ENCODE measurements around the gene RNF115.

The RNF115 gene

DNA sequence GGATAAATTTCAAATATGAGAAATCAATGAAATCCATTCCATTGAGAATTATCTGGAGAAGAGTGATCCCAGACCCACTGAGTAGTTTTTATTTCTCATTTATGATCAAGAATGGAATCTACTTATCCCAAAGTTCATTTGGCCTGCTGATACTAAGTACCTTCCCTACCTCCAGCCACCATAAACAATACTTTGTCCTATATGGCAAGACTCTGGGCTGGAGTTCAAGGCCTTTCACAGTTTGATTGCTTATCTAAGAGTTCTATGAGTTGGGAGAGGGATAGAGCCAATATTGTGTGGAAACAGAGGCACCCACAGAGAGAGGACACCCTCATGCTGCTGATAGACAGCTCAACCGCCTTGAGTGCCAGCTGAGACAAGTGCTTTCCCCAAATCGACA lies 121.8 kb downstream of the RNF115 start:
- no peaks in the 10 kb centered on the region for H3K79me2 ChIP-seq (ENCODE audit: insufficient read depth, low read length)
- TF ChIP-seq, protein P1, sequence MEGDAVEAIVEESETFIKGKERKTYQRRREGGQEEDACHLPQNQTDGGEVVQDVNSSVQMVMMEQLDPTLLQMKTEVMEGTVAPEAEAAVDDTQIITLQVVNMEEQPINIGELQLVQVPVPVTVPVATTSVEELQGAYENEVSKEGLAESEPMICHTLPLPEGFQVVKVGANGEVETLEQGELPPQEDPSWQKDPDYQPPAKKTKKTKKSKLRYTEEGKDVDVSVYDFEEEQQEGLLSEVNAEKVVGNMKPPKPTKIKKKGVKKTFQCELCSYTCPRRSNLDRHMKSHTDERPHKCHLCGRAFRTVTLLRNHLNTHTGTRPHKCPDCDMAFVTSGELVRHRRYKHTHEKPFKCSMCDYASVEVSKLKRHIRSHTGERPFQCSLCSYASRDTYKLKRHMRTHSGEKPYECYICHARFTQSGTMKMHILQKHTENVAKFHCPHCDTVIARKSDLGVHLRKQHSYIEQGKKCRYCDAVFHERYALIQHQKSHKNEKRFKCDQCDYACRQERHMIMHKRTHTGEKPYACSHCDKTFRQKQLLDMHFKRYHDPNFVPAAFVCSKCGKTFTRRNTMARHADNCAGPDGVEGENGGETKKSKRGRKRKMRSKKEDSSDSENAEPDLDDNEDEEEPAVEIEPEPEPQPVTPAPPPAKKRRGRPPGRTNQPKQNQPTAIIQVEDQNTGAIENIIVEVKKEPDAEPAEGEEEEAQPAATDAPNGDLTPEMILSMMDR (IDR thresholded peaks at IDR 0.05; ENCODE audit: borderline replicate concordance, extremely low read depth, low read length, poor library complexity, severe bottlenecking), result no peak
- no peak for TF ChIP-seq EZH2 (IDR thresholded peaks at IDR 0.05; ENCODE audit: borderline replicate concordance, low read depth, low read length, severe bottlenecking)
- H2AFZ ChIP-seq (ENCODE audit: low read depth, low read length), result no peak overlapping the region
- H3K27ac ChIP-seq (ENCODE audit: low read length), result no peak overlapping the region
- H3K4me3 ChIP-seq (ENCODE audit: low read depth in 1 of 2, low read length in 2 of 2), result no peak overlapping the region
- no peaks in the 10 kb centered on the region for H4K20me1 ChIP-seq (ENCODE audit: insufficient read depth, low read length)
- no peak overlapping the region for H3K4me2 ChIP-seq (ENCODE audit: insufficient read depth, low read length)
- no peaks in the 10 kb centered on the region for H3K4me1 ChIP-seq (ENCODE audit: insufficient read depth, low read length)
- DNase-seq, result no peak
- no peaks in the 10 kb centered on the region for H3K9me3 ChIP-seq (ENCODE audit: insufficient read depth, low read length, severe bottlenecking)
- H3K36me3 ChIP-seq (ENCODE audit: insufficient read depth, low read length), result no peaks in the 10 kb centered on the region
- no peak overlapping the region for H3K9ac ChIP-seq (ENCODE audit: low read depth, low read length)
- ATAC-seq (ENCODE audit: insufficient read depth, low read depth), result no peak
- peaks cover 3% of the 10 kb centered on the region for H3K27me3 ChIP-seq (ENCODE audit: insufficient read depth, low read length, poor library complexity)

GRCh38 chr1:145701306-145701862 lies 122.5 kb downstream of the RNF115 start:
- TF ChIP-seq, protein P1 (IDR thresholded peaks at IDR 0.05; ENCODE audit: borderline replicate concordance, extremely low read depth, low read length, poor library complexity, severe bottlenecking), result no peak
- no peak for TF ChIP-seq EZH2 (IDR thresholded peaks at IDR 0.05; ENCODE audit: borderline replicate concordance, low read depth, low read length, severe bottlenecking)
- Histone ChIP-seq H3K4me3 (ENCODE audit: low read depth in 1 of 2, low read length in 2 of 2) (no peak overlapping the region), H3K36me3 (ENCODE audit: insufficient read depth, low read length) (no peaks in the 10 kb centered on the region), H2AFZ (ENCODE audit: low read depth, low read length) (no peak overlapping the region), H3K27me3 (ENCODE audit: insufficient read depth, low read length, poor library complexity) (peaks cover 3% of the 10 kb centered on the region), H3K27ac (ENCODE audit: low read length) (no peak overlapping the region), H3K4me2 (ENCODE audit: insufficient read depth, low read length) (no peak overlapping the region), H4K20me1 (ENCODE audit: insufficient read depth, low read length) (no peaks in the 10 kb centered on the region), H3K4me1 (ENCODE audit: insufficient read depth, low read length) (no peaks in the 10 kb centered on the region), H3K9ac (ENCODE audit: low read depth, low read length) (no peak overlapping the region), H3K9me3 (ENCODE audit: insufficient read depth, low read length, severe bottlenecking) (no peaks in the 10 kb centered on the region), H3K79me2 (ENCODE audit: insufficient read depth, low read length) (no peaks in the 10 kb centered on the region)
- ATAC-seq (ENCODE audit: insufficient read depth, low read depth) (no peak), DNase-seq (no peak)

DNA sequence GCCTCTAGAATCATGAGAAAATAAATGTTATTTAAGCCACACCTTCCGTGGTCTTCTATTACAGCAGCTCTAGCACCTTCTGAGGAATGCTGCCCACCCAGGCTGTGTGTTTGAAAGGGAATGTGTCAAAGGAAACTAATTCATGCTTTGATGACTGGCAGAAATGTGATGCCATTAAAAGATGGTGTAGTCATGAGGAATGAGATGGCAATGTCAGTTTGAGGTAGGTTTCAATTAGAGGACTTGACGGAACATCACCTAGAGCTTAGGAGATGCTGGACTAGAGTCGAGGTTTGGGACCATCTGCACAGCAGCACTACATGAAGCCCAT lies 127.3 kb downstream of the RNF115 start:
- no peak overlapping the region for H2AFZ ChIP-seq (ENCODE audit: low read depth, low read length)
- H3K4me3 ChIP-seq (ENCODE audit: low read depth in 1 of 2, low read length in 2 of 2), result no peak overlapping the region
- H3K27me3 ChIP-seq (ENCODE audit: insufficient read depth, low read length, poor library complexity), result peaks cover 3% of the 10 kb centered on the region
- no peaks in the 10 kb centered on the region for H3K4me1 ChIP-seq (ENCODE audit: insufficient read depth, low read length)
- no peak for DNase-seq
- no peaks in the 10 kb centered on the region for H3K9me3 ChIP-seq (ENCODE audit: insufficient read depth, low read length, severe bottlenecking)
- no peaks in the 10 kb centered on the region for H3K79me2 ChIP-seq (ENCODE audit: insufficient read depth, low read length)
- ATAC-seq (ENCODE audit: insufficient read depth, low read depth), result no peak
- no peaks in the 10 kb centered on the region for H3K36me3 ChIP-seq (ENCODE audit: insufficient read depth, low read length)
- H3K27ac ChIP-seq (ENCODE audit: low read length), result no peak overlapping the region
- no peak overlapping the region for H3K9ac ChIP-seq (ENCODE audit: low read depth, low read length)
- no peaks in the 10 kb centered on the region for H4K20me1 ChIP-seq (ENCODE audit: insufficient read depth, low read length)
- H3K4me2 ChIP-seq (ENCODE audit: insufficient read depth, low read length), result no peak overlapping the region
- TF ChIP-seq EZH2 (IDR thresholded peaks at IDR 0.05; ENCODE audit: borderline replicate concordance, low read depth, low read length, severe bottlenecking), result no peak
- TF ChIP-seq, protein P1 (IDR thresholded peaks at IDR 0.05; ENCODE audit: borderline replicate concordance, extremely low read depth, low read length, poor library complexity, severe bottlenecking), result no peak

All from DND-41 (cell line).